Ovary (tissue), 3 donors: ENCODE results near the gene OCEL1.

Experiments
- CTCF ChIP-seq, 3 donors: fragments of 450-650 bp in 2 of 3; fragments of 200-600 bp in 1 of 3; IDR thresholded peaks; one replicate each; pipeline versions ENCODE4 v1.5.1 to v1.8.0; 2016 to 2022; ENCODE audit warnings: antibody characterized with exemption in 3 of 3, mild to moderate bottlenecking in 1 of 3
- EP300 ChIP-seq: sonication (generic); formaldehyde crosslinking; IDR thresholded peaks from one replicate; pipeline ENCODE4 v1.6.1; 2017; ENCODE audit warnings: antibody characterized with exemption
- POLR2A ChIP-seq: fragments of 450-650 bp; IDR thresholded peaks from one replicate; pipeline ENCODE4 v1.6.1; 2017; ENCODE audit warnings: antibody characterized with exemption, mild to moderate bottlenecking, moderate library complexity
- donor health status: DM: no; HTN: no; CAD: no.

GRCh38 chr19:17262557-17262956 lies 36.5 kb downstream of the OCEL1 start:
- TF ChIP-seq CTCF (IDR thresholded peaks at IDR 0.05): no peak
- TF ChIP-seq POLR2A: no peak
- TF ChIP-seq EP300: no peak
